D721Med (cell line): ENCODE measurements around the gene PEBP1.
"Not testable (repeated sequence)": the region's sequence is repeated elsewhere in the genome, so short reads cannot be mapped to it uniquely, and the experiment has no call there.

Experiments used
- DNase-seq: peaks from one replicate; pipeline ENCODE4 v3.0.0; 2011; ENCODE audit warnings: low spot score; ENCODE audit not compliant: insufficient read length
- FAIRE-seq: peaks from 2 replicates; lab custom pipeline; 2011; peaks lifted over from hg19 to GRCh38; lab: Jason Lieb, UNC
- CTCF ChIP-seq: IDR thresholded peaks from 2 replicates; pipeline ENCODE4 v1.5.1; 2012; ENCODE audit warnings: mild to moderate bottlenecking, control low read depth; ENCODE audit not compliant: insufficient read depth; ENCODE audit errors: missing control alignments

PEBP1 gene

DNA sequence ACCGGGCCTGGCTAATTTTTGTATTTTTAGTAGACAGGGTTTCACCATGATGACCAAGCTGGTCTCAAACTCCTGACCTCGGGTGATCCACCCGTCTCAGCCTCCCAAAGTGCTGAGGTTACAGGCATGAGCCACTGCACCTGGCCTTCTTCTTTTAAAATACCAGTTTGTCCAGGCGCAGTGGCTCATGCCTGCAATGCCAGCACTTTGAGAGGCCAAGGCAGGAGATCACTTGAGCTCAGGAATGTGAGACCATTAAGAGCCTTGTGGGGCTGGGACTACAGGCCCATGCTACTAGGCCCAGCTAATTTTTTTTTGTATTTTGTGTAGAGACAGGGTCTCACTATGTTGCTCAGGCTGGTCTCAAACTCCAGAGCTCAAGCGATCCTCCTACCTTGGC lies 8.1 kb upstream of the PEBP1 start:
- no peak for TF ChIP-seq CTCF
- DNase-seq: no peak
- no peak for FAIRE-seq

DNA sequence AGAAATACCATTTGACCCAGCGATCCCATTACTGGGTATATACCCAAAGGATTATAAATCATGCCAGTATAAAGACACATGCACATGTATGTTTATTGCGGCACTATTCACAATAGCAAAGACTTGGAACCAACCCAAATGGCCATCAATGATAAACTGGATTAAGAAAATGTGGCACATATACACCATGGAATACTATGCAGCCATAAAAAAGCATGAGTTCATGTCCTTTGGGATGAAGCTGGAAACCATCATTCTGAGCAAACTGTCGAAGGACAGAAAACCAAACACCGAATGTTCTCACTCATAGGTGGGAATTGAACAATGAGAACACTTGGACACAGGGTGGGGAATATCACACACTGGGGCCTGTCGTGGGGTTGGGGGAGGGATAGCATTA lies 6.5 kb upstream of the PEBP1 start:
- not testable (repeated sequence) for FAIRE-seq, DNase-seq

DNA sequence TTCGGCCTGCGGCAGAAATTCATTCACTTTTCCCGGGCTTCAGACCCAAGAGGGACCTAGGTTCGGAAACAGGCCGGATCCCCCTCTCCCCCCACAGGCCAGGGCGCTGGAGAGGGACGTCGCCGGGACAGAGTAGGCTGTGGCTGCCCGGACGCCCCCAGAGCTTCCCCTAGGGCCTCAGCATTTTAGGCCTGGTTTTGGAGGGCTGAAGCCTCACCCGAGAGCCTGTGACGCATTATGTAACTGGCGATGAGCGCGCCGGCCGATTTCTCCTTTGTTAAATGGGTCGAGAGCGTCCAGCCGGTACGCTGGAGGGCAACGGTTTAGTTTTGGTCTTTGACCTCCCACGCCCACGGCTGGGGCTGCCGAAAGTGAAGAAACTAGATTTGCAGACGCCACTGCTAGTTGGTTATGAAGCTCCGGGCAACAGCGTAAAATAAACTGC lies 657 bp downstream of the PEBP1 start:
- no peak for FAIRE-seq
- no peak for TF ChIP-seq CTCF
- no peak for DNase-seq

- DNase-seq (no peak), FAIRE-seq (no peak)
- no peak for TF ChIP-seq CTCF
Measured at GRCh38 chr12:118137148-118137678, 1.3 kb downstream of the PEBP1 start.

- FAIRE-seq: no peak
Measured at GRCh38 chr12:118140825-118141224, 4.9 kb downstream of the PEBP1 start.

DNA sequence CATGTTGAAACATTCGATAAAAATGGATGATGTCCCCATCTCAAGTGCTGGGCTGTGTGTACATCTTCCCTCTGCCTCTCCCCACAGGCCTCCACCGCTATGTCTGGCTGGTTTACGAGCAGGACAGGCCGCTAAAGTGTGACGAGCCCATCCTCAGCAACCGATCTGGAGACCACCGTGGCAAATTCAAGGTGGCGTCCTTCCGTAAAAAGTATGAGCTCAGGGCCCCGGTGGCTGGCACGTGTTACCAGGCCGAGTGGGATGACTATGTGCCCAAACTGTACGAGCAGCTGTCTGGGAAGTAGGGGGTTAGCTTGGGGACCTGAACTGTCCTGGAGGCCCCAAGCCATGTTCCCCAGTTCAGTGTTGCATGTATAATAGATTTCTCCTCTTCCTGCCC lies 8.6 kb downstream of the PEBP1 start:
- DNase-seq: no peak
- FAIRE-seq: no peak
- TF ChIP-seq CTCF: no peak

More at GRCh38 chr12:118140825-118141224, 4.9 kb downstream of the PEBP1 start:
- no peak for DNase-seq
- no peak for TF ChIP-seq CTCF

DNA sequence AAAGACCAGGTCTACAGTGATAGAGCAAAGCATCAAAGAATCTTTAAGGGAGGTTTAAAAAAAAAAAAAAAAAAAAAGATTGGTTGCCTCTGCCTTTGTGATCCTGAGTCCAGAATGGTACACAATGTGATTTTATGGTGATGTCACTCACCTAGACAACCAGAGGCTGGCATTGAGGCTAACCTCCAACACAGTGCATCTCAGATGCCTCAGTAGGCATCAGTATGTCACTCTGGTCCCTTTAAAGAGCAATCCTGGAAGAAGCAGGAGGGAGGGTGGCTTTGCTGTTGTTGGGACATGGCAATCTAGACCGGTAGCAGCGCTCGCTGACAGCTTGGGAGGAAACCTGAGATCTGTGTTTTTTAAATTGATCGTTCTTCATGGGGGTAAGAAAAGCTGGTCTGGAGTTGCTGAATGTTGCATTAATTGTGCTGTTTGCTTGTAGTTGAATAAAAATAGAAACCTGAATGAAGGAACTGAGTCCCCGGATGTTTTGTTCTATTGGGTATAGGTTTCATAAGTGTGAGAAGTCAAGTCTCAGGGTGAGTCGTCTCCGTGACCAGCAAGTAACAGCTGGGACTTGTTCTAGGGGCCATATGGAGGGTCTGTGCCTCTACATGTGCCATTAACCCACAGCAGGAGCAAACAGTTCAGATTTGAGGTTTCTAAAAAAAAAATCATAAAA lies 9.3 kb downstream of the PEBP1 start:
- no peak for TF ChIP-seq CTCF
- FAIRE-seq (no peak), DNase-seq (no peak)
